Measurements from ENCODE around the gene AKAP13. TPM values are rescaled to one million over a fixed set of nuclear protein-coding genes. Genes with fewer than 3 reads are reported as not detected.
A peak's percentile ranks its signal among the peaks of the same experiment; 100 is the strongest.
"Not testable (repeated sequence)": the region's sequence is repeated elsewhere in the genome, so short reads cannot be mapped to it uniquely, and the experiment has no call there.

Gene AKAP13
- total RNA-seq, 4 donors from 2014 or later = 332 to 362 (median 351) TPM

DNA sequence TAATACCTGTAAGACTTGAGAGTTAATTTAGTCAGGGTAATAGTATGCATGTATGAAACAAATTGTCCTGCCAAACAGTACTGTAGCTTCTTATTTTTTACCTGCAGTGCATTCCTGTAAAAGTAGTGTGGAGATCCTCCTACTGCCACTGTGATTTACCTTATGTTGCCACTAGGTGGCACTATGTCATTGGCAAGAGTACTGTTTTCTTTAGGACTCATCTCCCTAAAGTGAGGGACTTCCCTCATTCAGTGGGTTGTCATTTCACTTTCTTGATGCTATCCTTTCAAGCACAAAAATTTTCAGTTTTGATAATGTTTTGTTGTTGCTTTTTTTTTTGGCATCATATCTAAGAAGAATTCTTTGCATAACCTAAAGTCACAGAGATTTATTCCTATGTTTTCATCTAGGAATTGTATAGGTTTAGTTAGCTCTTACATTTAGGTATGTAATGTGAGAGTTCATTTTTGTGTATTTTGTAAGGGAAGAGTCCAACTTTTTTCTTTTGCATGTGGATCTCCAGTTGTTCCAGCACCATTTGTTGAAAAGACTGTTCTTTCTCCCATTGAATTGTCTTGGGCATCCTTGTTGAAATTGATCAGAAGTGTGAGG, 105.7 kb downstream of the AKAP13 start:
- Histone ChIP-seq H3K4me1 (peaks cover 0 to 57% (median 23%) of the 10 kb centered on the region in 4 donors), H3K36me3 (peaks cover 0 to 5% (median 0%) of the 10 kb centered on the region in 3 donors), H3K9me3 (no peaks in the 10 kb centered on the region), H3K27me3 (no peaks in the 10 kb centered on the region), H3K4me3 (no peak overlapping the region), H3K27ac (no peak overlapping the region)
- TF ChIP-seq, protein P1, sequence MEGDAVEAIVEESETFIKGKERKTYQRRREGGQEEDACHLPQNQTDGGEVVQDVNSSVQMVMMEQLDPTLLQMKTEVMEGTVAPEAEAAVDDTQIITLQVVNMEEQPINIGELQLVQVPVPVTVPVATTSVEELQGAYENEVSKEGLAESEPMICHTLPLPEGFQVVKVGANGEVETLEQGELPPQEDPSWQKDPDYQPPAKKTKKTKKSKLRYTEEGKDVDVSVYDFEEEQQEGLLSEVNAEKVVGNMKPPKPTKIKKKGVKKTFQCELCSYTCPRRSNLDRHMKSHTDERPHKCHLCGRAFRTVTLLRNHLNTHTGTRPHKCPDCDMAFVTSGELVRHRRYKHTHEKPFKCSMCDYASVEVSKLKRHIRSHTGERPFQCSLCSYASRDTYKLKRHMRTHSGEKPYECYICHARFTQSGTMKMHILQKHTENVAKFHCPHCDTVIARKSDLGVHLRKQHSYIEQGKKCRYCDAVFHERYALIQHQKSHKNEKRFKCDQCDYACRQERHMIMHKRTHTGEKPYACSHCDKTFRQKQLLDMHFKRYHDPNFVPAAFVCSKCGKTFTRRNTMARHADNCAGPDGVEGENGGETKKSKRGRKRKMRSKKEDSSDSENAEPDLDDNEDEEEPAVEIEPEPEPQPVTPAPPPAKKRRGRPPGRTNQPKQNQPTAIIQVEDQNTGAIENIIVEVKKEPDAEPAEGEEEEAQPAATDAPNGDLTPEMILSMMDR (IDR thresholded peaks at IDR 0.05) = peak; percentile 48 to 87 (median 80)
- TF ChIP-seq EP300 (IDR thresholded peaks at IDR 0.05) (peak in 1 of 2 donors; percentile 54), POLR2A (IDR thresholded peaks at IDR 0.05) (no peak)
- peak in 1 of 2 donors; percentile 91 for DNase-seq (ENCODE audit: low spot score in 2 of 2)

- not testable (repeated sequence) for H3K9me3 ChIP-seq; H3K4me3 ChIP-seq; DNase-seq (ENCODE audit: low spot score in 2 of 2); H3K27ac ChIP-seq; H3K27me3 ChIP-seq; H3K36me3 ChIP-seq
- peaks cover 0 to 41% (median 7%) of the 10 kb centered on the region in 4 donors for H3K4me1 ChIP-seq
- 92 to 98% methylated on average over 7 of the region's 7 CpGs for WGBS, 2 donors
These were observed 107.4 kb downstream of the AKAP13 start for GRCh38 chr15:85487796-85488195.

GRCh38 chr15:85488997-85489396, 108.6 kb downstream of the AKAP13 start:
- Histone ChIP-seq H3K27me3 (no peaks in the 10 kb centered on the region), H3K36me3 (peaks cover 0 to 5% (median 0%) of the 10 kb centered on the region in 3 donors), H3K4me3 (no peak overlapping the region), H3K27ac (peak overlapping the region in 1 of 4 donors; percentile 53), H3K4me1 (peaks cover 0 to 39% (median 10%) of the 10 kb centered on the region in 4 donors), H3K9me3 (no peaks in the 10 kb centered on the region)
- WGBS, 2 donors = 36 to 59% methylated on average over 1 of the region's 1 CpG
- no peak for TF ChIP-seq EP300 (IDR thresholded peaks at IDR 0.05)
- TF ChIP-seq POLR2A (IDR thresholded peaks at IDR 0.05) = no peak
- TF ChIP-seq, protein P1 (IDR thresholded peaks at IDR 0.05) = no peak
- no peak for DNase-seq (ENCODE audit: low spot score in 2 of 2)

- Histone ChIP-seq H3K9me3 (no peaks in the 10 kb centered on the region), H3K27me3 (no peaks in the 10 kb centered on the region), H3K27ac (no peak overlapping the region), H3K4me1 (peaks cover 0 to 37% (median 14%) of the 10 kb centered on the region in 4 donors), H3K4me3 (no peak overlapping the region), H3K36me3 (peaks cover 0 to 5% (median 0%) of the 10 kb centered on the region in 3 donors)
- DNase-seq (ENCODE audit: low spot score in 2 of 2) = no peak
- TF ChIP-seq, protein P1 (IDR thresholded peaks at IDR 0.05) = no peak
- TF ChIP-seq EP300 (IDR thresholded peaks at IDR 0.05) (no peak), POLR2A (IDR thresholded peaks at IDR 0.05) (no peak)
- 74 to 80% methylated on average over 3 of the region's 3 CpGs for WGBS, 2 donors
These were observed 109.5 kb downstream of the AKAP13 start for GRCh38 chr15:85489773-85490493.

GRCh38 chr15:85490856-85491255, 110.5 kb downstream of the AKAP13 start:
- Histone ChIP-seq H3K36me3 (peaks cover 0 to 5% (median 0%) of the 10 kb centered on the region in 3 donors), H3K4me1 (peaks cover 0 to 33% (median 15%) of the 10 kb centered on the region in 4 donors)

More at GRCh38 chr15:85490856-85491255, 110.5 kb downstream of the AKAP13 start:
- 86 to 90% methylated on average over 1 of the region's 1 CpG for WGBS, 2 donors
- Histone ChIP-seq H3K4me3 (no peak overlapping the region), H3K9me3 (no peaks in the 10 kb centered on the region), H3K27ac (no peak overlapping the region), H3K27me3 (no peaks in the 10 kb centered on the region)
- no peak for DNase-seq (ENCODE audit: low spot score in 2 of 2)
- no peak for TF ChIP-seq EP300 (IDR thresholded peaks at IDR 0.05)
- TF ChIP-seq, protein P1 (IDR thresholded peaks at IDR 0.05) = no peak
- TF ChIP-seq POLR2A (IDR thresholded peaks at IDR 0.05) = no peak
